Neuronal stem cell (in vitro differentiated cells): ENCODE results near the gene SOX1.

Experiments
- DNase-seq: peaks from one replicate; pipeline ENCODE4 v3.0.0-alpha.2; 2013; ENCODE audit warnings: low spot score
- H2AFZ ChIP-seq: one replicate; pipeline ENCODE4 v1.6.1; 2013; ENCODE audit warnings: mild to moderate bottlenecking, low read length, inconsistent platforms
- H2AK5ac ChIP-seq: 2 replicates; pipeline ENCODE4 v1.6.1; 2013; ENCODE audit warnings: low read depth, mild to moderate bottlenecking, inconsistent platforms, low read length, moderate library complexity, mixed read lengths
- H2BK120ac ChIP-seq: 2 replicates; pipeline ENCODE4 v1.6.1; 2013; ENCODE audit warnings: low read depth, mild to moderate bottlenecking, inconsistent platforms, low read length, moderate library complexity, mixed read lengths
- H2BK12ac ChIP-seq: one replicate; pipeline ENCODE4 v1.6.1; 2013; ENCODE audit warnings: low read length, inconsistent platforms
- H2BK15ac ChIP-seq: 2 replicates; pipeline ENCODE4 v1.6.1; 2013; ENCODE audit warnings: mild to moderate bottlenecking, low read length, inconsistent platforms, mixed read lengths
- H2BK5ac ChIP-seq: one replicate; pipeline ENCODE4 v1.6.1; 2013; ENCODE audit warnings: inconsistent platforms, mild to moderate bottlenecking, low read length, moderate library complexity
- H3K14ac ChIP-seq: one replicate; pipeline ENCODE4 v1.6.1; 2013; ENCODE audit warnings: low read length, inconsistent platforms
- H3K18ac ChIP-seq: 2 replicates; pipeline ENCODE4 v1.6.1; 2013; ENCODE audit warnings: low read length, inconsistent platforms
- H3K23ac ChIP-seq: 2 replicates; pipeline ENCODE4 v1.6.1; 2013; ENCODE audit warnings: low read depth, mild to moderate bottlenecking, mixed read lengths, low read length, inconsistent platforms; ENCODE audit not compliant: poor library complexity
- H3K27ac ChIP-seq: replicated peaks from 3 replicates; pipeline ENCODE4 v1.5.1; 2013; ENCODE audit warnings: low read length, inconsistent platforms
- H3K27me3 ChIP-seq, 3 experiments: 2 replicates each; pipeline ENCODE4 v1.6.1; 2013; ENCODE audit warnings: low read length in 3 of 3, mild to moderate bottlenecking in 2 of 3, inconsistent platforms in 1 of 3, low read depth in 1 of 3, mixed read lengths in 1 of 3, moderate library complexity in 1 of 3; ENCODE audit not compliant: control insufficient read depth in 3 of 3, insufficient read depth in 3 of 3
- H3K36me3 ChIP-seq, 2 donors: replicated peaks in 1 of 2; 2 replicates each; pipeline ENCODE4 v1.6.1; 2013; ENCODE audit warnings: low read length in 2 of 2; ENCODE audit not compliant: control insufficient read depth in 2 of 2, insufficient read depth in 2 of 2
- H3K4ac ChIP-seq: 2 replicates; pipeline ENCODE4 v1.6.1; 2013; ENCODE audit warnings: inconsistent platforms, mild to moderate bottlenecking, low read length, moderate library complexity
- H3K4me1 ChIP-seq, 2 donors: 1 replicate in 1 of 2; 2 replicates in 1 of 2; pipeline ENCODE4 v1.6.1; 2013; ENCODE audit warnings: low read length in 2 of 2, low read depth in 1 of 2; ENCODE audit not compliant: control insufficient read depth in 2 of 2, insufficient read depth in 1 of 2
- H3K4me2 ChIP-seq: one replicate; pipeline ENCODE4 v1.6.1; 2013; ENCODE audit warnings: mild to moderate bottlenecking, low read length, inconsistent platforms; ENCODE audit not compliant: insufficient read depth, poor library complexity, severe bottlenecking
- H3K4me3 ChIP-seq, 2 donors: 2 replicates each; pipeline ENCODE4 v1.5.1; 2013; ENCODE audit warnings: low read length in 2 of 2, mild to moderate bottlenecking in 2 of 2, inconsistent platforms in 1 of 2, moderate library complexity in 1 of 2
- H3K79me1 ChIP-seq: one replicate; pipeline ENCODE4 v1.6.1; 2013; ENCODE audit warnings: low read depth, mild to moderate bottlenecking, inconsistent platforms, low read length, moderate library complexity
- H3K9ac ChIP-seq: one replicate; pipeline ENCODE4 v1.6.1; 2013; ENCODE audit warnings: mild to moderate bottlenecking, low read depth, low read length, inconsistent platforms; ENCODE audit not compliant: poor library complexity
- H3K9me3 ChIP-seq, 2 donors: replicated peaks in 1 of 2; 2 replicates each; pipeline versions ENCODE3 to v1.6.1; 2013; ENCODE audit warnings: low read length in 2 of 2, mild to moderate bottlenecking in 2 of 2, inconsistent platforms in 1 of 2, low read depth in 1 of 2, mixed read lengths in 1 of 2, moderate library complexity in 1 of 2; ENCODE audit not compliant: control insufficient read depth in 2 of 2, insufficient read depth in 1 of 2
- H4K8ac ChIP-seq: one replicate; pipeline ENCODE4 v1.6.1; 2013; ENCODE audit warnings: low read depth, mild to moderate bottlenecking, inconsistent platforms, low read length, moderate library complexity
- H4K91ac ChIP-seq: one replicate; pipeline ENCODE4 v1.6.1; 2013; ENCODE audit warnings: low read length, low read depth, mild to moderate bottlenecking, inconsistent platforms; ENCODE audit not compliant: poor library complexity
- WGBS, 2 donors: extraction: QIAGEN DNeasy Blood & Tissue Kit; methylation state at CpG; one replicate each; pipeline ENCODE4 v1.1.7; 2013; ENCODE audit warnings: missing lambda C conversion rate in 2 of 2, mixed read lengths in 1 of 2; ENCODE audit not compliant: insufficient read length in 2 of 2, insufficient replicate concordance in 1 of 2; ENCODE audit errors: extremely low coverage in 2 of 2; 5-methylcytosine and 5-hydroxymethylcytosine counted together

The SOX1 gene

GRCh38 chr13:112097770-112098169, 30.8 kb downstream of the SOX1 start:
- Histone ChIP-seq H3K36me3 (no peaks in the 10 kb centered on the region), H3K23ac (no peak overlapping the region), H2BK120ac (no peak overlapping the region), H3K79me1 (no peaks in the 10 kb centered on the region), H3K9ac (no peak overlapping the region), H4K8ac (no peak overlapping the region), H2BK15ac (no peak overlapping the region), H2BK12ac (no peak overlapping the region), H3K27me3 (no peaks in the 10 kb centered on the region), H3K4me1 (peaks cover 22 to 24% of the 10 kb centered on the region in 2 donors), H2AK5ac (no peak overlapping the region), H2BK5ac (no peak overlapping the region), H3K18ac (no peak overlapping the region), H4K91ac (no peak overlapping the region), H3K4me2 (no peak overlapping the region), H3K4me3 (no peak overlapping the region), H2AFZ (no peak overlapping the region), H3K4ac (no peak overlapping the region), H3K9me3 (no peaks in the 10 kb centered on the region), H3K14ac (no peak overlapping the region), H3K27ac (no peak overlapping the region)
- no peak for DNase-seq
- WGBS, 2 donors = no CpG with 5 or more reads among the region's 10 CpGs

- Histone ChIP-seq H2BK5ac (no peak overlapping the region), H3K27ac (no peak overlapping the region), H3K9ac (no peak overlapping the region), H4K91ac (no peak overlapping the region), H3K14ac (no peak overlapping the region), H2BK12ac (peak overlapping the region; percentile 35), H3K18ac (peak overlapping the region; percentile 87), H3K4me2 (no peak overlapping the region), H3K4me1 (peaks cover 30 to 33% of the 10 kb centered on the region in 2 donors), H3K36me3 (no peaks in the 10 kb centered on the region), H3K23ac (peak overlapping the region; percentile 1), H4K8ac (no peak overlapping the region), H3K79me1 (no peaks in the 10 kb centered on the region), H2AK5ac (no peak overlapping the region), H2AFZ (no peak overlapping the region), H3K4ac (no peak overlapping the region), H2BK120ac (no peak overlapping the region), H2BK15ac (no peak overlapping the region), H3K4me3 (no peak overlapping the region), H3K27me3 (no peaks in the 10 kb centered on the region), H3K9me3 (no peaks in the 10 kb centered on the region)
- WGBS, 2 donors = no CpG with 5 or more reads among the region's 9 CpGs
- DNase-seq = no peak
Measured at GRCh38 chr13:112098699-112099098, 31.8 kb downstream of the SOX1 start.

- no peak overlapping the region for H3K23ac ChIP-seq
- no peak overlapping the region for H2BK15ac ChIP-seq
- no peaks in the 10 kb centered on the region for H3K9me3 ChIP-seq
- H3K27ac ChIP-seq = no peak overlapping the region
- no peaks in the 10 kb centered on the region for H3K27me3 ChIP-seq
- H4K91ac ChIP-seq = no peak overlapping the region
- H3K4me1 ChIP-seq = peaks cover 31 to 37% of the 10 kb centered on the region in 2 donors
- no peak overlapping the region for H3K4me3 ChIP-seq
- no peak overlapping the region for H3K4ac ChIP-seq
- no peak overlapping the region for H2BK5ac ChIP-seq
- H2AK5ac ChIP-seq = no peak overlapping the region
- H3K9ac ChIP-seq = no peak overlapping the region
- H2AFZ ChIP-seq = no peak overlapping the region
- H3K4me2 ChIP-seq = no peak overlapping the region
- H3K14ac ChIP-seq = no peak overlapping the region
- no peak overlapping the region for H2BK12ac ChIP-seq
- no peak overlapping the region for H2BK120ac ChIP-seq
- no peaks in the 10 kb centered on the region for H3K79me1 ChIP-seq
- WGBS, 2 donors = no CpG with 5 or more reads among the region's 11 CpGs
- H3K18ac ChIP-seq = no peak overlapping the region
- no peaks in the 10 kb centered on the region for H3K36me3 ChIP-seq
- DNase-seq = no peak
- H4K8ac ChIP-seq = no peak overlapping the region
Measured at GRCh38 chr13:112101360-112101930, 34.5 kb downstream of the SOX1 start.

- no peaks in the 10 kb centered on the region for H3K9me3 ChIP-seq
- H3K27me3 ChIP-seq = no peaks in the 10 kb centered on the region
- H2AK5ac ChIP-seq = no peak overlapping the region
- H2BK5ac ChIP-seq = no peak overlapping the region
- H3K23ac ChIP-seq = no peak overlapping the region
- H3K79me1 ChIP-seq = no peaks in the 10 kb centered on the region
- no peak overlapping the region for H3K9ac ChIP-seq
- no peak overlapping the region for H2BK15ac ChIP-seq
- DNase-seq = no peak
- WGBS, 2 donors = no CpG with 5 or more reads among the region's 7 CpGs
- H3K14ac ChIP-seq = no peak overlapping the region
- H3K4ac ChIP-seq = no peak overlapping the region
- no peak overlapping the region for H3K4me3 ChIP-seq
- H3K4me1 ChIP-seq = peaks cover 34 to 38% of the 10 kb centered on the region in 2 donors
- H4K91ac ChIP-seq = no peak overlapping the region
- peak overlapping the region; percentile 100 for H3K27ac ChIP-seq
- no peak overlapping the region for H2BK120ac ChIP-seq
- no peak overlapping the region for H3K18ac ChIP-seq
- H4K8ac ChIP-seq = no peak overlapping the region
- H2AFZ ChIP-seq = no peak overlapping the region
- no peak overlapping the region for H3K4me2 ChIP-seq
- no peak overlapping the region for H2BK12ac ChIP-seq
- peaks cover 0 to under 1% of the 10 kb centered on the region in 2 donors for H3K36me3 ChIP-seq
Measured at GRCh38 chr13:112102243-112102642, 35.3 kb downstream of the SOX1 start.
